ENCODE measurements around the gene OAS2.

The OAS2 gene

DNA sequence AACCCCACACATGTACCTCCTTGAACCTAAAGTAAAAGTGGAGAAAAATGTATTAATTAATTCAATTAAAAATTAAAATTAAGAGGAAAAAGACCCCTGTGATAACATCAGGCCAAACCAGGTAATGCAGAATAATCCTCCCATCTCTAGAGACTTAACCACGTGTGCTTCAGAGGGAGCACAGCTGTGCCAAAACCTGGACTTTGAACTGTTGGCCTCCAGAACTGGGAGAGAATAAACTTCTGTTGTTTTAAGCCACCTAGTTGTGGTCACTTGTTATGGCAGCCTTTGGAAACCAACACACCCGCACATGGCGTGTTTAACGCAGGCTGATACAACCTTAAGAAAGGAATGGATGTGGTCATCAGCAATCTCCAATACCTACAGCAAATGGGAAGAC, 23.8 kb downstream of the OAS2 start:
- Histone ChIP-seq H3F3A (ENCODE audit: low read depth) (no peaks in the 10 kb centered on the region), H2AFZ (ENCODE audit: low read length) (no peak overlapping the region), H4K20me1 (ENCODE audit: insufficient read depth, low read length, poor library complexity, severe bottlenecking) (no peaks in the 10 kb centered on the region), H3K9me2 (replicated peaks; ENCODE audit: low read depth, low read length) (no peaks in the 10 kb centered on the region), H3K4me1 (ENCODE audit: insufficient read depth, low read length, poor library complexity, severe bottlenecking) (no peaks in the 10 kb centered on the region), H3K36me3 (ENCODE audit: insufficient read depth, low read length) (no peaks in the 10 kb centered on the region), H3K9ac (ENCODE audit: low read depth, low read length, poor library complexity, severe bottlenecking) (no peak overlapping the region), H3K9me3 (ENCODE audit: insufficient read depth, low read depth, low read length) (no peaks in the 10 kb centered on the region), H3K27me3 (ENCODE audit: insufficient read depth, low read length, poor library complexity, severe bottlenecking) (no peaks in the 10 kb centered on the region), H3K79me2 (ENCODE audit: insufficient read depth, low read length) (no peaks in the 10 kb centered on the region), H3K4me2 (ENCODE audit: low read depth, low read length, poor library complexity, severe bottlenecking) (no peak overlapping the region), H3K4me3 (ENCODE audit: low read length, poor library complexity, severe bottlenecking) (no peak overlapping the region)
- TF ChIP-seq, protein P1, sequence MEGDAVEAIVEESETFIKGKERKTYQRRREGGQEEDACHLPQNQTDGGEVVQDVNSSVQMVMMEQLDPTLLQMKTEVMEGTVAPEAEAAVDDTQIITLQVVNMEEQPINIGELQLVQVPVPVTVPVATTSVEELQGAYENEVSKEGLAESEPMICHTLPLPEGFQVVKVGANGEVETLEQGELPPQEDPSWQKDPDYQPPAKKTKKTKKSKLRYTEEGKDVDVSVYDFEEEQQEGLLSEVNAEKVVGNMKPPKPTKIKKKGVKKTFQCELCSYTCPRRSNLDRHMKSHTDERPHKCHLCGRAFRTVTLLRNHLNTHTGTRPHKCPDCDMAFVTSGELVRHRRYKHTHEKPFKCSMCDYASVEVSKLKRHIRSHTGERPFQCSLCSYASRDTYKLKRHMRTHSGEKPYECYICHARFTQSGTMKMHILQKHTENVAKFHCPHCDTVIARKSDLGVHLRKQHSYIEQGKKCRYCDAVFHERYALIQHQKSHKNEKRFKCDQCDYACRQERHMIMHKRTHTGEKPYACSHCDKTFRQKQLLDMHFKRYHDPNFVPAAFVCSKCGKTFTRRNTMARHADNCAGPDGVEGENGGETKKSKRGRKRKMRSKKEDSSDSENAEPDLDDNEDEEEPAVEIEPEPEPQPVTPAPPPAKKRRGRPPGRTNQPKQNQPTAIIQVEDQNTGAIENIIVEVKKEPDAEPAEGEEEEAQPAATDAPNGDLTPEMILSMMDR (conservative IDR thresholded peaks at IDR 0.05; ENCODE audit: low read length), result no peak
- TF ChIP-seq EZH2phosphoT487 (IDR thresholded peaks at IDR 0.05; ENCODE audit: borderline replicate concordance), result no peak

DNA sequence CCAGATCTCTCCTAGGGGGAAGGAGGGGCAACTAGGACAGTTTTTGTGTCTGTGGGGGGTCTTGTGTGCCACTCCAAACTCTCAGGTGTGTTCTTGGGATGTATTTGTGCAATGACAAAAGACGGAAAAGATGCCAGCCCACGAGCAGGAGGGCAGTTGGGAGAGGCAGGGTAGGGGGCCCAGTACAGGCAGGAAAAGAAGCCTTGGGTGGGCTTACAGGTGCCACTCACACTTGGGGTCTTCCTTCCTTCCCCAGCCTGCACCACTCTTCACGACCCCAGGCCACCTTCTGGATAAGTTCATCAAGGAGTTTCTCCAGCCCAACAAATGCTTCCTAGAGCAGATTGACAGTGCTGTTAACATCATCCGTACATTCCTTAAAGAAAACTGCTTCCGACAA, 24.4 kb downstream of the OAS2 start:
- Histone ChIP-seq H3K79me2 (ENCODE audit: insufficient read depth, low read length) (no peaks in the 10 kb centered on the region), H3K9ac (ENCODE audit: low read depth, low read length, poor library complexity, severe bottlenecking) (no peak overlapping the region), H3K9me3 (ENCODE audit: insufficient read depth, low read depth, low read length) (no peaks in the 10 kb centered on the region), H3K4me3 (ENCODE audit: low read length, poor library complexity, severe bottlenecking) (no peak overlapping the region), H3F3A (ENCODE audit: low read depth) (no peaks in the 10 kb centered on the region), H2AFZ (ENCODE audit: low read length) (no peak overlapping the region), H3K9me2 (replicated peaks; ENCODE audit: low read depth, low read length) (no peaks in the 10 kb centered on the region), H4K20me1 (ENCODE audit: insufficient read depth, low read length, poor library complexity, severe bottlenecking) (no peaks in the 10 kb centered on the region), H3K4me2 (ENCODE audit: low read depth, low read length, poor library complexity, severe bottlenecking) (no peak overlapping the region), H3K4me1 (ENCODE audit: insufficient read depth, low read length, poor library complexity, severe bottlenecking) (no peaks in the 10 kb centered on the region), H3K27me3 (ENCODE audit: insufficient read depth, low read length, poor library complexity, severe bottlenecking) (no peaks in the 10 kb centered on the region), H3K36me3 (ENCODE audit: insufficient read depth, low read length) (no peaks in the 10 kb centered on the region)
- TF ChIP-seq EZH2phosphoT487 (IDR thresholded peaks at IDR 0.05; ENCODE audit: borderline replicate concordance), result no peak
- TF ChIP-seq, protein P1 (conservative IDR thresholded peaks at IDR 0.05; ENCODE audit: low read length), result no peak

DNA sequence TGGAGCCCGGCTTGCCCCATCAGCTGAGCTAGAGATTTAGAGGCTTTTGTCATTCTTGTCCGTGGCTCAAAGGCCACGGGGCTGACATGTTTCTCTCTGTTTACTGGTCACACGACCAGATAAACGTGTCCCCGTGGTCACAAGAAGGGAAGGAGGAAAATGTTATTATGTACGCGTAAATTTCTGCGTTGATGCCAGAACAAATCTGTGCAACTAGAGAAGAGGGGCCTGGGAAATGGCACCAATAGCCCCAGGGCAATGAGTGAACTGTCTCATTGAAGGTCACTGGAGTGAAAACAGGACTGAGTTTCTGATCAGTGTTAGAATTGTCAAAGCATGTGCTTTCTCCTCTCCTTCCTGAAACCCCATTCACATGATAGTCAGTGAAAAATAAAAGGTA, 25.3 kb downstream of the OAS2 start:
- no peaks in the 10 kb centered on the region for H3K9me2 ChIP-seq (replicated peaks; ENCODE audit: low read depth, low read length)
- no peaks in the 10 kb centered on the region for H3K36me3 ChIP-seq (ENCODE audit: insufficient read depth, low read length)
- no peak overlapping the region for H3K4me3 ChIP-seq (ENCODE audit: low read length, poor library complexity, severe bottlenecking)
- no peaks in the 10 kb centered on the region for H3F3A ChIP-seq (ENCODE audit: low read depth)
- no peak for TF ChIP-seq EZH2phosphoT487 (IDR thresholded peaks at IDR 0.05; ENCODE audit: borderline replicate concordance)
- TF ChIP-seq, protein P1 (conservative IDR thresholded peaks at IDR 0.05; ENCODE audit: low read length), result no peak
- H3K9me3 ChIP-seq (ENCODE audit: insufficient read depth, low read depth, low read length), result no peaks in the 10 kb centered on the region
- H4K20me1 ChIP-seq (ENCODE audit: insufficient read depth, low read length, poor library complexity, severe bottlenecking), result no peaks in the 10 kb centered on the region
- no peak overlapping the region for H2AFZ ChIP-seq (ENCODE audit: low read length)
- H3K4me2 ChIP-seq (ENCODE audit: low read depth, low read length, poor library complexity, severe bottlenecking), result no peak overlapping the region
- H3K4me1 ChIP-seq (ENCODE audit: insufficient read depth, low read length, poor library complexity, severe bottlenecking), result no peaks in the 10 kb centered on the region
- no peak overlapping the region for H3K9ac ChIP-seq (ENCODE audit: low read depth, low read length, poor library complexity, severe bottlenecking)
- no peaks in the 10 kb centered on the region for H3K79me2 ChIP-seq (ENCODE audit: insufficient read depth, low read length)
- no peaks in the 10 kb centered on the region for H3K27me3 ChIP-seq (ENCODE audit: insufficient read depth, low read length, poor library complexity, severe bottlenecking)
